Activated CD8-positive, alpha-beta T cell treated with anti-CD3 and anti-CD28 coated beads, Interleukin-2, amount 10 ng/mL, durations not matched to agents 7 days and 5 days (primary cell): ENCODE data around the gene COG6. TPM values are rescaled to one million over a fixed set of nuclear protein-coding genes. Genes with fewer than 3 reads are reported as not detected.

ENCODE experiments used
- ATAC-seq: fragments of 150-1000 bp; cut with Tn5 transposase; one replicate; pipeline ENCODE4 v1.10.0; 2021; ENCODE audit warnings: moderate library complexity
- CTCF ChIA-PET: fragments of 350-600 bp; sonication (Branson Sonifier 250); formaldehyde crosslinking; loops from one replicate; lab custom pipeline; 2021; ENCODE audit warnings: antibody characterized with exemption; lab: Charles Lee
- POLR2A ChIA-PET: fragments of 350-600 bp; sonication (Branson Sonifier 250); formaldehyde crosslinking; loops from one replicate; lab custom pipeline; 2021; ENCODE audit warnings: antibody characterized with exemption; lab: Charles Lee
- DNase-seq: peaks from one replicate; pipeline ENCODE4 v3.0.0-alpha.2; 2020
- H3K27ac Mint-ChIP-seq: one replicate; pipeline ENCODE4 v1.8.0; 2021; ENCODE audit warnings: mild to moderate bottlenecking, mixed read lengths
- H3K27me3 Mint-ChIP-seq: one replicate; pipeline ENCODE4 v1.8.0; 2021; ENCODE audit warnings: low read depth, mixed read lengths
- H3K36me3 Mint-ChIP-seq: one replicate; pipeline ENCODE4 v1.8.0; 2021; ENCODE audit warnings: low read depth, mixed read lengths
- H3K4me1 Mint-ChIP-seq: one replicate; pipeline ENCODE4 v1.8.0; 2021; ENCODE audit warnings: low read depth, mixed read lengths
- H3K4me3 Mint-ChIP-seq: one replicate; pipeline ENCODE4 v1.8.0; 2021; ENCODE audit warnings: mild to moderate bottlenecking, mixed read lengths
- H3K9me3 Mint-ChIP-seq: one replicate; pipeline ENCODE4 v1.8.0; 2022; ENCODE audit warnings: mixed read lengths; ENCODE audit not compliant: insufficient read depth
- total RNA-seq, 2 experiments: library from RNA; stranded (reverse); gene quantifications; one replicate each; pipeline ENCODE4 v1.2.3, GENCODE V29; 2021

The COG6 gene
- total RNA-seq, 2 experiments from 2014 or later: 21.2 to 26.0 TPM

GRCh38 chr13:39776439-39776838 lies 121.0 kb downstream of the COG6 start:
- POLR2A ChIA-PET: no interaction called here
- Mint-ChIP-seq H3K4me1 (peaks cover 26% of the 10 kb centered on the region), H3K27ac (no peak overlapping the region), H3K4me3 (no peak overlapping the region), H3K27me3 (no peaks in the 10 kb centered on the region), H3K9me3 (no peaks in the 10 kb centered on the region), H3K36me3 (peaks cover 2% of the 10 kb centered on the region)
- DNase-seq: no peak
- CTCF ChIA-PET: interaction anchor here (1.2 to 2.7 kb wide), 5 partner anchors 8 to 906 kb away, joined by 3 to 9 read pairs (median 5); no protein-coding TSS in a partner anchor
- no peak for ATAC-seq

DNA sequence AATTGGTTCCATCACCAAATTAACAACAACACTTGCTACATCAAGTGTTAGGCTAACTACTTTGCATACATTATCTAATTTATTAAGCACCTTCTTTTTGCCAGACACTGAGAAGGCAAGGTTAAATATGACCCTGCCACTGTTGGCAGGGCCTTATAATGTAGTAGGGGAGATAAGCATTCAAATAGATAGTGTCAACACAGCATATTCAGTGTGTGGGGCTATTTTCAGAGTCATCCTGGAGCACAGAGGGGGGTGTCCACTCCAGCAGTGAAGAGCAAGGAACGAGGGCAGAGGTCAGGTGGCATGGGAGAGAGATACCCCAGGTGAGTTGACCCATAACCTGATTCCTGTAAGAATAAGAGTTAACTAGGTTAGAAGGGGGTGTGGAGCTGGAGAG lies 121.6 kb downstream of the COG6 start:
- H3K4me1 Mint-ChIP-seq: peaks cover 26% of the 10 kb centered on the region
- ChIA-PET POLR2A (no interaction called here), CTCF (interaction anchor here (0.7 to 2.7 kb wide), 8 partner anchors 9 to 905 kb away, joined by 3 to 9 read pairs (median 3); no protein-coding TSS in a partner anchor)
- H3K27ac Mint-ChIP-seq: no peak overlapping the region
- DNase-seq (no peak), ATAC-seq (no peak)
- H3K36me3 Mint-ChIP-seq: peaks cover 2% of the 10 kb centered on the region
- no peaks in the 10 kb centered on the region for H3K27me3 Mint-ChIP-seq
- no peak overlapping the region for H3K4me3 Mint-ChIP-seq
- no peaks in the 10 kb centered on the region for H3K9me3 Mint-ChIP-seq

DNA sequence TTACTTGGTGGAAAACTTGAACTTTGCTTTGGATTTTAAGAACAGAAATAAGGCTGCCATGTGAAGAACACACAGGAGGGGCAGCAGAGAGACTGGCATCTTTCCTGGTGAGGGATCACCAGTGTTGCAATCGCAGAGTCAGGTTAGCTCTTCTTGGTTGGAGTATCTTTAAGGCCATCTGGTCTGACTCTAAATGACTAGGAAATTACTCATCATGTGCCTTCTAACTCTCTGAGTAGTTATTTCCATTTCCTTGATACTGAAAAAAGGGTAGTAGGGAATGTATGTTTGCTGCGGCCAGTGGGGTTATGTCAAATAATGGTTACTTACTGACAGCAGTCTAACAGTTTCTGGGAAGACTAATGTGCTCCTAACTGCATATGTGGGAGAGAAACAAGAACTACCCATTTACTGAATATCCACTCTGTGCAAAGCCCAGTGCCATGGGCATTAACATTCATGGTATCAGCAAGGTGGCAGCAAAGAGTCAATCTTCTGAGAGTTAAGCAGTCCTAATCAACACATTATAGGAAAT lies 122.1 kb downstream of the COG6 start:
- peaks cover 2% of the 10 kb centered on the region for H3K36me3 Mint-ChIP-seq
- H3K4me1 Mint-ChIP-seq: peaks cover 26% of the 10 kb centered on the region
- POLR2A ChIA-PET: no interaction called here
- ATAC-seq (peak; percentile 39), DNase-seq (no peak)
- no peak overlapping the region for H3K4me3 Mint-ChIP-seq
- CTCF ChIA-PET: interaction anchor here (0.7 to 2.7 kb wide), 7 partner anchors 10 to 905 kb away, joined by 3 to 5 read pairs (median 3); no protein-coding TSS in a partner anchor
- H3K27me3 Mint-ChIP-seq: no peaks in the 10 kb centered on the region
- H3K9me3 Mint-ChIP-seq: no peaks in the 10 kb centered on the region
- H3K27ac Mint-ChIP-seq: no peak overlapping the region

DNA sequence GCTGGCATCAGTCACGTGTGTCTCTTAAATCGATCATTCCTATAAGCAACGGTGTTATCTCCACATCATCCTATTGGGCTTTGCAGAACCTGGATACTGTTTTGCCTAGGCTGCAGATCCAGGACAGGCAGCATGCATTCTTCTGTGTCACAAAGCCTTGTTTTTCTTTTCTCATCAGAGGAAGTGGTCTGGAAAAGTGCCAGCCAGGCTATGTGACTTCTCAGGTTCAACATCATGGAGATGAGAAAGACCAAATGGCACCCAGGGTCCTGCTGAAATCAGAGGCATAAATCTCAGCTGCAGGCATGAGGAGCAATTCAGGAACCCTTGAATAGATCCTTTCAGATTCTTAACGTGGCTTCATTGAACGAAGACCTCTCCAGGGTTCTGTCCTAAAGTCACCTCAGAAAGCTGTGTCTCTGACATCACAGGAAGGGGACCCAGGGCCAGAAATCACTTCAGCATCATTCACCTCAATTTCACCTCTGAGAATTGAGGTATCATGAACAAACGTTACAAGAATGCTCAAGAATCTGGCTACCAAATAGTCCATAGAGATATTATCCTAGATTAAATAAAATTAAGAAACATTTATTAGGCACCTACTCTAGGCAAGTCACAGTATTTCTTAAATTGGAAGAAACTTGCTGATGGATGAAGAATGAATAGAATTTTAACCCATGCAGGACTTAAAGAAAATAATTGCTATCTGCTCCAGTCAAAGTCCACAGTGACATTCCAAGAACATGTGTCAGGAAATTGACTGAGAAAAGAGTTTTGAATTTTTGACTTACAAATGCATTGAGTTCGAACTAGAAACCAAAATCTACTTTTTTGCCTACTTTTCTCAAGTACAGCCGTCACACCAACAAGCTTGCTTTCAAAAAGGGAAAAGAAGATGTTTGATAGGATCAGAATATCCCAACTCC lies 124.1 kb downstream of the COG6 start:
- no peak for ATAC-seq
- Mint-ChIP-seq H3K27ac (no peak overlapping the region), H3K9me3 (no peaks in the 10 kb centered on the region), H3K4me1 (peaks cover 26% of the 10 kb centered on the region), H3K27me3 (no peaks in the 10 kb centered on the region), H3K36me3 (no peaks in the 10 kb centered on the region), H3K4me3 (no peak overlapping the region)
- CTCF ChIA-PET: no interaction called here
- peak; percentile 26 for DNase-seq
- POLR2A ChIA-PET: no interaction called here

DNA sequence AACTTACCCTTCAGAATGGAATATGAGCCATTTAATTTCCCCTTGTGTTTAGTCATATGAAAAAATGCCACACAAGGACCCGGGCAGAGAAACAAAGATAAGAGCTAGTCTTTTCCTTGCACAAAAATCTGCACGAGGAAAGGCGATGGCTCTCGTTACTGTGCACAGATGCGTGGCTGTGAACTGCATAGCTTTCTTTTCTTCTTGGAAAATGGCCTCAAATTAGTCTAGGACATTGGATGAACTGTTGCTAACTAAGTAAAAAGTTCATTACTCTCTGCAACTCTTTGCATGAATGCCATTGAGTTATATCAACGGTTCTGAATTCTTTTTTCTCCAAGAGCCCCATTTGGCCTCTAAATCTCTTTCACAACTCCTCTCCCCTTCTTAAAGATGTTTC lies 125.2 kb downstream of the COG6 start:
- no peak for DNase-seq
- ATAC-seq: no peak
- Mint-ChIP-seq H3K4me1 (peaks cover 26% of the 10 kb centered on the region), H3K9me3 (no peaks in the 10 kb centered on the region), H3K36me3 (no peaks in the 10 kb centered on the region), H3K27me3 (no peaks in the 10 kb centered on the region), H3K4me3 (no peak overlapping the region), H3K27ac (no peak overlapping the region)
- ChIA-PET POLR2A (no interaction called here), CTCF (interaction anchor here (1.0 kb wide), 1 partner anchor 14 kb away, joined by 4 read pairs; no protein-coding TSS in a partner anchor)

- H3K4me1 Mint-ChIP-seq: peaks cover 24% of the 10 kb centered on the region
- no peak overlapping the region for H3K4me3 Mint-ChIP-seq
- no peaks in the 10 kb centered on the region for H3K36me3 Mint-ChIP-seq
- no peak overlapping the region for H3K27ac Mint-ChIP-seq
- no peaks in the 10 kb centered on the region for H3K9me3 Mint-ChIP-seq
- DNase-seq (no peak), ATAC-seq (no peak)
- no peaks in the 10 kb centered on the region for H3K27me3 Mint-ChIP-seq
- ChIA-PET CTCF (interaction anchor here (1.0 kb wide), 1 partner anchor 15 kb away, joined by 4 read pairs; no protein-coding TSS in a partner anchor), POLR2A (no interaction called here)
Measured at GRCh38 chr13:39781381-39781780, 125.9 kb downstream of the COG6 start.

DNA sequence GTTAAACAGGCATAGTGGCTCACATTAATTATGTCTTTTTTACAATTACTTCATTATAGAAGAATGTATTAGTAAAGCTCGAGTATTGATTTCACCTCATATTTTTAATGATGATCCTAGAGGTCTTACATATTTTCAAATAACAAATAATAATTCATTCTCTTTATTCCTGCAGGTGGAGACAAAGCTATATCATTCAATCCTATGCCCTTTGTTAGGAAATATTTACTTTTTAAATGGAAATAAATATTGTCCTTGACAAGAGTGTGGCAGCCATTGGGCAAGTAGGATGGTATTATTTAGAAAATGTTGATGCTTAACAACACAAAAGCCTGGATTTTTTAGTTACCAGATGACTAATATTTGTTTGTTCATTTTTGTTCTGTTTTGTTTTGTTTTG lies 127.6 kb downstream of the COG6 start:
- CTCF ChIA-PET: interaction anchor here (0.8 to 1.8 kb wide), 5 partner anchors 10 to 994 kb away, joined by 3 to 6 read pairs (median 4); no protein-coding TSS in a partner anchor
- Mint-ChIP-seq H3K27ac (no peak overlapping the region), H3K4me3 (no peak overlapping the region), H3K27me3 (no peaks in the 10 kb centered on the region), H3K4me1 (peaks cover 13% of the 10 kb centered on the region), H3K9me3 (no peaks in the 10 kb centered on the region), H3K36me3 (no peaks in the 10 kb centered on the region)
- POLR2A ChIA-PET: no interaction called here
- no peak for ATAC-seq
- DNase-seq: no peak

GRCh38 chr13:39784347-39784746 lies 128.9 kb downstream of the COG6 start:
- no peaks in the 10 kb centered on the region for H3K9me3 Mint-ChIP-seq
- ChIA-PET POLR2A (interaction anchor here (0.6 kb wide), 1 partner anchor 471 kb away, joined by 3 read pairs; no protein-coding TSS in a partner anchor), CTCF (interaction anchor here (1.1 to 1.8 kb wide), 2 partner anchors 10 to 158 kb away, joined by 3 read pairs; no protein-coding TSS in a partner anchor)
- H3K36me3 Mint-ChIP-seq: no peaks in the 10 kb centered on the region
- H3K4me1 Mint-ChIP-seq: peaks cover 6% of the 10 kb centered on the region
- ATAC-seq (no peak), DNase-seq (no peak)
- H3K4me3 Mint-ChIP-seq: no peak overlapping the region
- H3K27ac Mint-ChIP-seq: no peak overlapping the region
- no peaks in the 10 kb centered on the region for H3K27me3 Mint-ChIP-seq

- H3K4me3 Mint-ChIP-seq: no peak overlapping the region
- CTCF ChIA-PET: no interaction called here
Measured at GRCh38 chr13:39786091-39786490, 130.6 kb downstream of the COG6 start.

GRCh38 chr13:39787086-39787487 lies 131.6 kb downstream of the COG6 start:
- no peak for DNase-seq
- ATAC-seq: no peak
- H3K27me3 Mint-ChIP-seq: no peaks in the 10 kb centered on the region
- H3K27ac Mint-ChIP-seq: no peak overlapping the region
- H3K9me3 Mint-ChIP-seq: peaks cover 2% of the 10 kb centered on the region
- ChIA-PET CTCF (no interaction called here), POLR2A (no interaction called here)
- no peaks in the 10 kb centered on the region for H3K36me3 Mint-ChIP-seq
- no peak overlapping the region for H3K4me3 Mint-ChIP-seq
- H3K4me1 Mint-ChIP-seq: no peaks in the 10 kb centered on the region

More at GRCh38 chr13:39786091-39786490, 130.6 kb downstream of the COG6 start:
- Mint-ChIP-seq H3K36me3 (no peaks in the 10 kb centered on the region), H3K27me3 (no peaks in the 10 kb centered on the region), H3K27ac (no peak overlapping the region), H3K9me3 (peaks cover 2% of the 10 kb centered on the region), H3K4me1 (no peaks in the 10 kb centered on the region)
- POLR2A ChIA-PET: no interaction called here
- DNase-seq (no peak), ATAC-seq (no peak)

DNA sequence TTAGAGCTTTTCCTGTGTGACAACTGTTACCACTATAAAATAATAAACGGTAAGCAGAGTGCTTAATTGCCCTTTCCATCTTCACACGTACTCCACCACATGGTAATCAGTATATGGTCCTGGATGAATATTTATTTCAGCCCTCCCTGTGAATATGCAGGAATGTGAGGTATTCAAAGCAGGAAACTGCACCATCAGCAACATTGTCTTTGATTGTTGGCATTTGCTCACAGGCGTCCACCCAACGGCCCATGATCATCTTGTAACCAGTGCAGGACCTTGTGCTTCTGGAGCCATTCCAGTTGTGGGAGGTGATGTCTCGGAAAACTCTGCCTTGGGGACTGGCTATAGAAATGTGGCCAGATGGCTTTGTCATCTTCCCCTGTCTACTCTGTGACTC lies 132.6 kb downstream of the COG6 start:
- no peak for DNase-seq
- Mint-ChIP-seq H3K4me1 (no peaks in the 10 kb centered on the region), H3K27me3 (no peaks in the 10 kb centered on the region), H3K9me3 (peaks cover 2% of the 10 kb centered on the region), H3K36me3 (no peaks in the 10 kb centered on the region), H3K4me3 (no peak overlapping the region), H3K27ac (no peak overlapping the region)
- ChIA-PET POLR2A (no interaction called here), CTCF (no interaction called here)
- no peak for ATAC-seq

DNA sequence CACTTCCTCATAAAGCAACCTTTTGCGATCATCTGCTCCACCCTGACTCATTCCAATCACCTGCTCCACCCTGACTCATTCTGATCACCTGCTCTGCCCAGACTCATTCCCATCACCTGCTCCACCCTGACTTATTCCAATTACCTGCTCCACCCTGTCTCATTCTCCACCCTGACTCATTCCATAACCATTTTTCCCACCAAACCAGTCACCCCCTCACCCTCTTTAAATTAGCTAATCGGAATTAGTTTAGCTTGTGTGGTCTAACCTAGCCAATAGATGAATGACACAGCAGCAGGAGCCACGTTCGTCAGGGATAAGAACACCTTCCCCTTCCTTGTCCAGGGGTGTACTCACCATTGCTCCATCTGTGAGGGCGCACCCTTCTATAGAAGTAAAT lies 134.0 kb downstream of the COG6 start:
- H3K4me1 Mint-ChIP-seq: no peaks in the 10 kb centered on the region
- H3K9me3 Mint-ChIP-seq: peaks cover 6% of the 10 kb centered on the region
- no peak for ATAC-seq
- DNase-seq: no peak
- no peak overlapping the region for H3K4me3 Mint-ChIP-seq
- no peak overlapping the region for H3K27ac Mint-ChIP-seq
- H3K27me3 Mint-ChIP-seq: no peaks in the 10 kb centered on the region
- H3K36me3 Mint-ChIP-seq: no peaks in the 10 kb centered on the region
- POLR2A ChIA-PET: no interaction called here
- CTCF ChIA-PET: no interaction called here
